ENCODE measurements around the gene SATB1.

Gene SATB1

GRCh38 chr3:18446149-18446825 is 21.1 kb upstream of the SATB1 start:
- H3K9me2 ChIP-seq (replicated peaks; ENCODE audit: insufficient read depth, low read length): no peaks in the 10 kb centered on the region
- H3K27me3 ChIP-seq (replicated peaks; ENCODE audit: insufficient read depth, low read length): peaks cover 26% of the 10 kb centered on the region
- no peak overlapping the region for H3K9ac ChIP-seq (ENCODE audit: low read length)
- no peak overlapping the region for H3K4me3 ChIP-seq (ENCODE audit: low read length)
- H4K20me1 ChIP-seq (ENCODE audit: insufficient read depth, low read length): no peaks in the 10 kb centered on the region
- H3K4me1 ChIP-seq (ENCODE audit: low read length): no peaks in the 10 kb centered on the region; the same call in 1 of the 2 replicates
- H3K4me2 ChIP-seq (ENCODE audit: low read depth, low read length): no peak overlapping the region
- H3K9me3 ChIP-seq (replicated peaks; ENCODE audit: insufficient read depth, low read length): no peaks in the 10 kb centered on the region
- no peak for DNase-seq
- no peak overlapping the region for H2AFZ ChIP-seq (ENCODE audit: low read length)
- H3K27ac ChIP-seq (ENCODE audit: low read length): no peak overlapping the region
- no peaks in the 10 kb centered on the region for H3K36me3 ChIP-seq (replicated peaks; ENCODE audit: insufficient read depth, low read length)
- H3F3A ChIP-seq (ENCODE audit: insufficient read depth, low read length): no peaks in the 10 kb centered on the region
- TF ChIP-seq CTCF (IDR thresholded peaks at IDR 0.05; ENCODE audit: low read length) (no peak), EZH2phosphoT487 (IDR thresholded peaks at IDR 0.05; ENCODE audit: low read length) (no peak), EZH2 (optimal IDR thresholded peaks at IDR 0.05; ENCODE audit: low read depth, low read length) (no peak)
- H3K79me2 ChIP-seq (ENCODE audit: low read length): no peaks in the 10 kb centered on the region

- H3K4me3 ChIP-seq (ENCODE audit: low read length): peak overlapping the region; percentile 59
- peak overlapping the region; percentile 80 for H2AFZ ChIP-seq (ENCODE audit: low read length)
- peaks cover 26% of the 10 kb centered on the region for H3K27me3 ChIP-seq (replicated peaks; ENCODE audit: insufficient read depth, low read length)
- H3K4me1 ChIP-seq (ENCODE audit: low read length): no peaks in the 10 kb centered on the region; the same call in 1 of the 2 replicates
- no peak overlapping the region for H3K27ac ChIP-seq (ENCODE audit: low read length)
- no peaks in the 10 kb centered on the region for H3F3A ChIP-seq (ENCODE audit: insufficient read depth, low read length)
- no peaks in the 10 kb centered on the region for H3K9me3 ChIP-seq (replicated peaks; ENCODE audit: insufficient read depth, low read length)
- no peak for TF ChIP-seq EZH2 (optimal IDR thresholded peaks at IDR 0.05; ENCODE audit: low read depth, low read length)
- no peak for TF ChIP-seq CTCF (IDR thresholded peaks at IDR 0.05; ENCODE audit: low read length)
- no peak for TF ChIP-seq EZH2phosphoT487 (IDR thresholded peaks at IDR 0.05; ENCODE audit: low read length)
- H4K20me1 ChIP-seq (ENCODE audit: insufficient read depth, low read length): no peaks in the 10 kb centered on the region
- no peaks in the 10 kb centered on the region for H3K79me2 ChIP-seq (ENCODE audit: low read length)
- no peaks in the 10 kb centered on the region for H3K36me3 ChIP-seq (replicated peaks; ENCODE audit: insufficient read depth, low read length)
- no peak overlapping the region for H3K9ac ChIP-seq (ENCODE audit: low read length)
- H3K9me2 ChIP-seq (replicated peaks; ENCODE audit: insufficient read depth, low read length): no peaks in the 10 kb centered on the region
- peak overlapping the region; percentile 92 for H3K4me2 ChIP-seq (ENCODE audit: low read depth, low read length)
- no peak for DNase-seq
Observed at GRCh38 chr3:18445401-18446148, 20.4 kb upstream of the SATB1 start.

- H3K4me1 ChIP-seq (ENCODE audit: low read length): no peaks in the 10 kb centered on the region; the same call in 1 of the 2 replicates
- H2AFZ ChIP-seq (ENCODE audit: low read length): peak overlapping the region; percentile 89
- no peaks in the 10 kb centered on the region for H3K9me2 ChIP-seq (replicated peaks; ENCODE audit: insufficient read depth, low read length)
- H3K4me3 ChIP-seq (ENCODE audit: low read length): peak overlapping the region; percentile 67
- peak; percentile 73 for DNase-seq
- peak overlapping the region; percentile 99 for H3K4me2 ChIP-seq (ENCODE audit: low read depth, low read length)
- peaks cover 26% of the 10 kb centered on the region for H3K27me3 ChIP-seq (replicated peaks; ENCODE audit: insufficient read depth, low read length)
- H4K20me1 ChIP-seq (ENCODE audit: insufficient read depth, low read length): no peaks in the 10 kb centered on the region
- no peak overlapping the region for H3K27ac ChIP-seq (ENCODE audit: low read length)
- no peaks in the 10 kb centered on the region for H3K9me3 ChIP-seq (replicated peaks; ENCODE audit: insufficient read depth, low read length)
- H3F3A ChIP-seq (ENCODE audit: insufficient read depth, low read length): no peaks in the 10 kb centered on the region
- TF ChIP-seq CTCF (IDR thresholded peaks at IDR 0.05; ENCODE audit: low read length) (no peak), EZH2phosphoT487 (IDR thresholded peaks at IDR 0.05; ENCODE audit: low read length) (no peak), EZH2 (optimal IDR thresholded peaks at IDR 0.05; ENCODE audit: low read depth, low read length) (no peak)
- no peaks in the 10 kb centered on the region for H3K36me3 ChIP-seq (replicated peaks; ENCODE audit: insufficient read depth, low read length)
- peak overlapping the region; percentile 26; the same call in 1 of the 2 replicates for H3K9ac ChIP-seq (ENCODE audit: low read length)
- H3K79me2 ChIP-seq (ENCODE audit: low read length): no peaks in the 10 kb centered on the region
Observed at GRCh38 chr3:18444595-18445400, 19.7 kb upstream of the SATB1 start.
